PC-3 (cell line): Measurements from ENCODE around the gene LDB1. TPM values are rescaled to one million over a fixed set of nuclear protein-coding genes. Genes with fewer than 3 reads are reported as not detected.
A peak's percentile ranks its signal among the peaks of the same experiment; 100 is the strongest.

Experiments
- ATAC-seq: fragments of 200-7000 bp; cut with Tn5 transposase; 2 replicates; pipeline ENCODE4 v1.9.1; 2020; ENCODE audit warnings: mild to moderate bottlenecking, moderate library complexity
- BruUV-seq: library from RNA; stranded (reverse); fragments of 400-500 nt; replicated peaks from 2 replicates; lab custom pipeline; 2021; lab: Mats Ljungman, UMichigan
- CTCF ChIA-PET: fragments of 300-600 bp; sonication (Branson Sonifier 250); formaldehyde crosslinking; loops from one replicate; lab custom pipeline; 2022; ENCODE audit warnings: antibody characterized with exemption; lab: Charles Lee
- POLR2A ChIA-PET: fragments of 300-600 bp; sonication (Branson Sonifier 250); formaldehyde crosslinking; loops from one replicate; lab custom pipeline; 2022; ENCODE audit warnings: antibody characterized with exemption; ENCODE audit not compliant: unreplicated experiment; lab: Charles Lee
- DNase-seq: peaks from one replicate; pipeline ENCODE4 v3.0.0-alpha.2; 2015
- H2AFZ ChIP-seq: fragments of 300-600 bp; sonication (generic); 2 replicates; pipeline ENCODE4 v1.6.0; 2016; ENCODE audit warnings: antibody characterized with exemption, low read length
- H3F3A ChIP-seq: fragments of 300-600 bp; sonication (generic); one replicate; pipeline ENCODE4 v1.6.0; 2017; ENCODE audit warnings: antibody characterized with exemption, low read length, control low read depth, mild to moderate bottlenecking; ENCODE audit not compliant: unreplicated experiment
- H3K27ac ChIP-seq: fragments of 300-600 bp; sonication (generic); 2 replicates; pipeline ENCODE4 v1.5.1; 2016; ENCODE audit warnings: mild to moderate bottlenecking, low read length
- H3K27me3 ChIP-seq: fragments of 300-600 bp; sonication (generic); 2 replicates; pipeline ENCODE4 v1.6.1; 2016; ENCODE audit warnings: low read length, mixed read lengths
- H3K36me3 ChIP-seq: fragments of 300-600 bp; sonication (generic); 2 replicates; pipeline ENCODE4 v1.6.1; 2016; ENCODE audit warnings: low read depth, mixed run types, low read length, mixed read lengths
- H3K4me1 ChIP-seq: fragments of 300-600 bp; sonication (generic); 2 replicates; pipeline ENCODE4 v1.5.1; 2016; ENCODE audit warnings: low read length; ENCODE audit not compliant: insufficient read depth
- H3K4me2 ChIP-seq: fragments of 300-600 bp; sonication (generic); 2 replicates; pipeline ENCODE4 v1.6.0; 2016; ENCODE audit warnings: low read length
- H3K4me3 ChIP-seq: fragments of 300-600 bp; sonication (generic); 2 replicates; pipeline ENCODE4 v1.5.1; 2016; ENCODE audit warnings: mild to moderate bottlenecking, low read length, mixed read lengths
- H3K79me2 ChIP-seq: fragments of 300-600 bp; sonication (generic); 2 replicates; pipeline ENCODE4 v1.6.1; 2017; ENCODE audit warnings: low read length, mixed read lengths
- H3K9ac ChIP-seq: fragments of 300-600 bp; sonication (generic); 2 replicates; pipeline ENCODE4 v1.6.0; 2016; ENCODE audit warnings: mild to moderate bottlenecking, low read length
- H3K9me2 ChIP-seq: fragments of 300-600 bp; sonication (generic); replicated peaks from 2 replicates; pipeline ENCODE4 v1.6.1; 2016; ENCODE audit warnings: mixed run types, low read length, mixed read lengths
- H3K9me3 ChIP-seq: fragments of 300-600 bp; sonication (generic); 2 replicates; pipeline ENCODE4 v1.6.1; 2016; ENCODE audit warnings: low read length, mixed read lengths
- H4K20me1 ChIP-seq: fragments of 300-600 bp; sonication (generic); 2 replicates; pipeline ENCODE4 v1.6.1; 2016; ENCODE audit warnings: low read length, mixed read lengths
- EZH2 ChIP-seq: fragments of 300-600 bp; sonication (generic); IDR thresholded peaks from one replicate; pipeline ENCODE4 v1.6.1; 2017; ENCODE audit warnings: antibody characterized with exemption, mild to moderate bottlenecking, low read length; ENCODE audit not compliant: unreplicated experiment
- EZH2phosphoT487 ChIP-seq: fragments of 300-600 bp; sonication (generic); IDR thresholded peaks from 2 replicates; pipeline ENCODE4 v1.6.1; 2018; ENCODE audit warnings: mild to moderate bottlenecking, antibody characterized with exemption, low read length, borderline replicate concordance
- intact Hi-C: fragments of 100-400 bp; cut with micrococcal nuclease; formaldehyde crosslinking; loops from 2 replicates; pipeline ENCODE4 v1.9.0; 2023
- total RNA-seq: library from RNA; depleted of rRNA; stranded (reverse); fragments of >200 nt; gene quantifications from 2 replicates; pipeline ENCODE4 v1.2.3, GENCODE V29; 2014
- TF ChIP-seq, protein P1 (sequence below): fragments of 300-600 bp; sonication (generic); conservative IDR thresholded peaks from 2 replicates; pipeline ENCODE4 v1.5.1; 2017; ENCODE audit warnings: antibody characterized with exemption, low read depth, mild to moderate bottlenecking, low read length

Gene LDB1
- total RNA-seq, 1 experiment from 2014 or later = 34.2 TPM

DNA sequence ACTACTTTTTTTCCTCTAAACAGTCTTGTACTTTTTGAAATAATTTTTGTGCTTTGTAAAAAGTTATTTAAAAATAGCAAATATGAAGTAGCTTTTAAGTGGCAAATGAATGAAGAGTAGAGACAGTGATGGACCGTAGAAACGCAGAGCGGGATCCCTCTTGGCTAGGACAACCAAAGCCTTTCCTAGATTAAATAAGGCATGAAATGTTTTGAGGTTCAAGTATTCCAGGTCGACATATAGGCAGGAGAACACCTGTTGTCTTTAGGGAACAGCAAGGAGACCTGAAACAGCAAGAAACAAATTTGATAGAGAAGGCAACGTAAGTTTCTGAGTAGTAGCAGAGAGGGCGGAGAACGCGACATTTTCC is 12.0 kb upstream of the LDB1 start:
- Histone ChIP-seq H3K27ac (peak overlapping the region; percentile 18), H3K4me3 (peak overlapping the region; percentile 89), H3K79me2 (peaks cover 43% of the 10 kb centered on the region), H2AFZ (peak overlapping the region; percentile 88), H3K4me1 (peaks cover 21% of the 10 kb centered on the region), H3K9me3 (no peaks in the 10 kb centered on the region), H3K9me2 (no peaks in the 10 kb centered on the region), H4K20me1 (peaks cover 32% of the 10 kb centered on the region), H3K27me3 (no peaks in the 10 kb centered on the region), H3K36me3 (peaks cover 6% of the 10 kb centered on the region; the same call in 1 of the 2 replicates), H3F3A (no peaks in the 10 kb centered on the region), H3K9ac (no peak overlapping the region), H3K4me2 (peak overlapping the region; percentile 97)
- CTCF ChIA-PET = no interaction called here
- ATAC-seq = no peak
- TF ChIP-seq, protein P1, sequence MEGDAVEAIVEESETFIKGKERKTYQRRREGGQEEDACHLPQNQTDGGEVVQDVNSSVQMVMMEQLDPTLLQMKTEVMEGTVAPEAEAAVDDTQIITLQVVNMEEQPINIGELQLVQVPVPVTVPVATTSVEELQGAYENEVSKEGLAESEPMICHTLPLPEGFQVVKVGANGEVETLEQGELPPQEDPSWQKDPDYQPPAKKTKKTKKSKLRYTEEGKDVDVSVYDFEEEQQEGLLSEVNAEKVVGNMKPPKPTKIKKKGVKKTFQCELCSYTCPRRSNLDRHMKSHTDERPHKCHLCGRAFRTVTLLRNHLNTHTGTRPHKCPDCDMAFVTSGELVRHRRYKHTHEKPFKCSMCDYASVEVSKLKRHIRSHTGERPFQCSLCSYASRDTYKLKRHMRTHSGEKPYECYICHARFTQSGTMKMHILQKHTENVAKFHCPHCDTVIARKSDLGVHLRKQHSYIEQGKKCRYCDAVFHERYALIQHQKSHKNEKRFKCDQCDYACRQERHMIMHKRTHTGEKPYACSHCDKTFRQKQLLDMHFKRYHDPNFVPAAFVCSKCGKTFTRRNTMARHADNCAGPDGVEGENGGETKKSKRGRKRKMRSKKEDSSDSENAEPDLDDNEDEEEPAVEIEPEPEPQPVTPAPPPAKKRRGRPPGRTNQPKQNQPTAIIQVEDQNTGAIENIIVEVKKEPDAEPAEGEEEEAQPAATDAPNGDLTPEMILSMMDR = no peak
- no peak for TF ChIP-seq EZH2
- no peak for TF ChIP-seq EZH2phosphoT487
- intact Hi-C loops = loop anchor here (1.0 to 2.0 kb wide), 2 partner anchors 13 to 20 kb away; partner anchors contain the start of gene NOLC1
- DNase-seq = no peak
- no TSS peak for BruUV-seq
- POLR2A ChIA-PET = no interaction called here

DNA sequence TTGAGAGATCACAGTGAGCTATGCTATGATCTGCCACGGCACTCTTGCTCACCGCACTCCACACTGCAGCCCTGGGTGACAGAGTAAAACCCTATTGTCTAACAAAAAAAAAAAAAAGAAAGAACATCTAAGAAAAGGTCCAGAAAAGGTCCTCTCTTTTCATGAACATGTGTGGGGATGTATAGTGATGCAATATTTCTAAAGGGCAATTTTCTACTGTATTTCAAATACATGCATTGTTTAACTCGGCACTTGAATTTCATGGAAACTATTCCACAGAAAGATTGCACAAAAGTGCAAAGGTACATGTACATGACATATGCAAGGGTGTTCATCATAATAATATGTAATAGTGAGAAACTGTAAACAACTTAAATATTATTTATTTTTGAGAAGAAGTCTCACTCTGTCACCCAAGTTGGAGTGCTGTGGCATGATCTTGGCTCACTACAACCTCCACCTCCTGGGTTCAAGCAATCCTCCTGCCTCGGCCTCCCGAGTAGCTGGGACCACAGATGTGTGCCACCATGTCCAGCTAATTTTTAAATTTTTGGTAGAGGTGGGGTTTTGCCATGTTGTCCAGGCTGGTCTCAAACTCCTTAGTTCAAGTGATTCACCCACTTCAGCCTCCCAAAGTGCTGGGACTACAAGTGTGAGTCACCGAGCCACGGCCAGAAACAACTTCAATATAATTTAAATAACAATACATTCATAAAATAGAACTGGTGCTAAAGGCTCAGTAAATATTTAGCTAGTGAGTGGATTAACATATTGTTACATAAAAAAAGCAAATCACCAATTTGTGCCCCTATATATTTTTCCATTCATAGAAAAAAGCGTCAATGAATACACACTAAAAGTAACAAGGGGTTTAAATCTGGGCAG is 11.4 kb upstream of the LDB1 start:
- ChIA-PET POLR2A (no interaction called here), CTCF (no interaction called here)
- Histone ChIP-seq H3K4me2 (peak overlapping the region; percentile 97), H4K20me1 (peaks cover 25% of the 10 kb centered on the region), H3K4me3 (peak overlapping the region; percentile 89; the same call in 1 of the 2 replicates), H3K27me3 (no peaks in the 10 kb centered on the region), H3K9ac (no peak overlapping the region), H3K4me1 (peaks cover 21% of the 10 kb centered on the region), H3K79me2 (peaks cover 37% of the 10 kb centered on the region), H3F3A (no peaks in the 10 kb centered on the region), H3K9me3 (no peaks in the 10 kb centered on the region), H3K27ac (peak overlapping the region; percentile 18; the same call in 1 of the 2 replicates), H3K36me3 (peaks cover 6% of the 10 kb centered on the region; the same call in 1 of the 2 replicates), H2AFZ (peak overlapping the region; percentile 88), H3K9me2 (no peaks in the 10 kb centered on the region)
- BruUV-seq = no TSS peak
- TF ChIP-seq EZH2 = no peak
- TF ChIP-seq, protein P1 = no peak
- TF ChIP-seq EZH2phosphoT487 = no peak
- intact Hi-C loops = loop anchor here (1.0 to 2.0 kb wide), 2 partner anchors 13 to 21 kb away; partner anchors contain the start of gene NOLC1
- DNase-seq (peak; percentile 56), ATAC-seq (no peak)
